Measurements from ENCODE around the gene ZDHHC12. TPM values are rescaled to one million over a fixed set of nuclear protein-coding genes. Genes with fewer than 3 reads are reported as not detected.

The ZDHHC12 gene
- total and polyA plus RNA-seq, 2 of the 13 experiments (the other 11 are each of a cell fraction or from before 2014, with no cell fraction given) = 25.4 to 28.0 TPM

DNA sequence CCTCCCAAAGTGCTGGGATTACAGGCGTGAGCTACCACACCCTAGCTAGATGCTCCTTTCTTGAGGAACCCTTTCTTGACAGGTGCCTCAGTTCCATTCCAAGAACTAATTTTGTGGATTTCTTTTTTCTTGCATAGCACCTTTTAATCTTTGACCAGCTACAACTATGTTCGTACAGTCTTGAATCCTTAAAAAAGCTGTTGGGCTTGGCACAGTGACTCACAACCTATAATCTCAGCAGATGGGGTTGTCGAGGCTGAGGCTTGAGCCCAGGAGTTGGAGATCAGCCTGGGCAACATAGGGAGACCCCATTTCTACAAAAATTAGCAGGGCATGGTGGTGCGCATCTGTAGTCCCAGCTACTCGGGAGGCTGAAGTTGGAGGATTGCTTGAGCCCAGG, 49.1 kb upstream of the ZDHHC12 start:
- Histone ChIP-seq H3K4me1 (ENCODE audit: insufficient read depth, low read length) (peaks cover 19% of the 10 kb centered on the region), H3K36me3 (replicated peaks in 1 of 2; ENCODE audit: control insufficient read depth in 1 of 2, insufficient read depth in 2 of 2, low read length in 2 of 2) (no peaks in the 10 kb centered on the region), H3K79me2 (ENCODE audit: insufficient read depth, low read length) (peaks cover 16% of the 10 kb centered on the region), H3K9me3 (ENCODE audit: low read length) (no peaks in the 10 kb centered on the region), H3K4me2 (ENCODE audit: low read depth, low read length) (no peak overlapping the region), H2AFZ (ENCODE audit: low read length) (no peak overlapping the region), H3K9ac (ENCODE audit: insufficient read depth, low read depth, low read length) (no peak overlapping the region), H3K4me3 (replicated peaks in 1 of 3; ENCODE audit: insufficient read depth in 1 of 3, low read depth in 2 of 3, low read length in 3 of 3) (no peak overlapping the region), H4K20me1 (ENCODE audit: insufficient read depth, low read length) (no peaks in the 10 kb centered on the region), H3K27ac (ENCODE audit: extremely low read length, insufficient read depth, low read length) (no peak overlapping the region), H3K27me3 (ENCODE audit: control insufficient read depth in 1 of 2, insufficient read depth in 2 of 2, low read length in 2 of 2) (no peaks in the 10 kb centered on the region; a peak in 1 of 5 replicates)
- TF ChIP-seq ZNF652 (CRISPR knock-in tag; IDR thresholded peaks at IDR 0.05; ENCODE audit: borderline replicate concordance, low read depth) (no peak), ZNF598 (CRISPR knock-in tag; IDR thresholded peaks at IDR 0.05; ENCODE audit: borderline replicate concordance) (no peak), CENPX (CRISPR knock-in tag; IDR thresholded peaks at IDR 0.05) (no peak), ZSCAN12 (CRISPR knock-in tag; IDR thresholded peaks at IDR 0.05) (no peak), JUNB (CRISPR knock-in tag; IDR thresholded peaks at IDR 0.05; ENCODE audit: borderline replicate concordance) (no peak), NRL (CRISPR knock-in tag; IDR thresholded peaks at IDR 0.05; ENCODE audit: borderline replicate concordance) (no peak)
- TF ChIP-seq, protein P1, sequence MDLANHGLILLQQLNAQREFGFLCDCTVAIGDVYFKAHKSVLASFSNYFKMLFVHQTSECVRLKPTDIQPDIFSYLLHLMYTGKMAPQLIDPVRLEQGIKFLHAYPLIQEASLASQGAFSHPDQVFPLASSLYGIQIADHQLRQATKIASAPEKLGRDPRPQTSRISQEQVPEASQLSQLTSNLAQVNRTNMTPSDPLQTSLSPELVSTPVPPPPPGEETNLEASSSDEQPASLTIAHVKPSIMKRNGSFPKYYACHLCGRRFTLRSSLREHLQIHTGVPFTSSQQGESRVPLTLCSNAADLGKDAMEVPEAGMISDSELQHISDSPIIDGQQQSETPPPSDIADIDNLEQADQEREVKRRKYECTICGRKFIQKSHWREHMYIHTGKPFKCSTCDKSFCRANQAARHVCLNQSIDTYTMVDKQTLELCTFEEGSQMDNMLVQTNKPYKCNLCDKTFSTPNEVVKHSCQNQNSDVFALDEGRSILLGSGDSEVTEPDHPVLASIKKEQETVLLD (CRISPR knock-in tag; IDR thresholded peaks at IDR 0.05; ENCODE audit: low read depth) = no peak
- TF ChIP-seq, protein P2, sequence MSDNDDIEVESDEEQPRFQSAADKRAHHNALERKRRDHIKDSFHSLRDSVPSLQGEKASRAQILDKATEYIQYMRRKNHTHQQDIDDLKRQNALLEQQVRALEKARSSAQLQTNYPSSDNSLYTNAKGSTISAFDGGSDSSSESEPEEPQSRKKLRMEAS (IDR thresholded peaks at IDR 0.05) = no peak
- DNase-seq (ENCODE audit: low spot score) = no peak
- no peak for FAIRE-seq
- in situ Hi-C loops (cut with HindIII; ENCODE audit: extremely low pct_ligation_motif_present, low pct_unique_long_range_greater_than_20kb) (no loop called here), intact Hi-C loops (cut with micrococcal nuclease; ENCODE audit: unreplicated experiment) (no loop called here)
- ATAC-seq = no peak
- POLR2A ChIA-PET = interaction anchor here (1.0 kb wide), 2 partner anchors 11 to 15 kb away, joined by 3 read pairs; no protein-coding TSS in a partner anchor
- WGBS (ENCODE audit: low lambda C conversion rate) = 84% methylated on average over 5 of the region's 5 CpGs
- CTCF ChIA-PET (ENCODE audit: low intra/inter-chr PET ratio, low total read pairs) = no interaction called here
- BruUV-seq (replicated peaks) = no TSS peak

All from HepG2 (cell line).